ENCODE data around the gene SLC3A2.
"Not testable (repeated sequence)": the region's sequence is repeated elsewhere in the genome, so short reads cannot be mapped to it uniquely, and the experiment has no call there.

Gene SLC3A2

GRCh38 chr11:62880803-62881578 lies at the start of gene SLC3A2:
Gene SLC3A2, plus strand, starts transcription at chr11:62880896. Its CDS starts 128 bp downstream, at chr11:62881024.
- peak within 1 kb of the TSS; percentile 82 for H3K4me3 ChIP-seq (ENCODE audit: low read depth, low read length)
- DNase-seq (ENCODE audit: low read depth) = no peak

DNA sequence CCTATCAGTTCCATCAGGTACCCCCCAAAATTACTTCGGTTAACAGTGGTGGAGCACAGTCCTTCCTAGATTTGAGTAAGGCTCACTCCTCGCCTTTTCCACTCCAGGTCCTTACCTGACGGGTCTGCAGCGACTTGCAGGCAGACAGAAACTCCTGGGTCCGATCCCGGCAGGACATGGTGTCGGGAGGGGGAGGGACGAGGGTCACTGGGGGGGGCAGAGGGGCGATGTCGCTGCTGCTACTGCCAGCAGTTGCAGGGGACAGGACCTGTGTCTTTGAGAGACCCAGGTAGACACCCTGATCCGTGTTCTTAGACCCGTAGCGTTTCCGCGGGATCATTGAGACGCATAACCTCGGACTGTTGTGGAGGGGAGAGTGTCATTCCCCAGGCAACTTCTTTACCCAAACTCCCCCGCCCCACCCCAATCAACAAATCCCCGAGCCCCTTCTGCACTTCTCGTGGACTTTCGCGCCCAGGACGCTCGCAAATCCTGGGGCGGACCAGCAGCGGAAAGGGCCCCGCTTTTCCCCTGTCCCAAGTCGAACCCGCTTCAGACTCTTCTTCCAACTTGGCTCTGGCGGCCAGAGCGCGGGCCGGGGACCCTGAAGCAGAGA lies 49.7 kb upstream of the SLC3A2 start:
- peak overlapping the region; percentile 87 for H3K4me3 ChIP-seq (ENCODE audit: low read depth, low read length)
- DNase-seq (ENCODE audit: low read depth) = no peak

GRCh38 chr11:62831520-62832335 lies 49.0 kb upstream of the SLC3A2 start, which contains the start of gene STX5:
Gene STX5, minus strand, starts transcription at chr11:62832051. Its CDS starts 808 bp downstream, at chr11:62831243.
- H3K4me3 ChIP-seq (ENCODE audit: low read depth, low read length) = peak within 1 kb of the TSS; percentile 87
- DNase-seq (ENCODE audit: low read depth) = peak; percentile 95

- peak within 1 kb of the TSS; percentile 87 for H3K4me3 ChIP-seq (ENCODE audit: low read depth, low read length)
- no peak for DNase-seq (ENCODE audit: low read depth)
Observed at GRCh38 chr11:62832336-62833234, 48.1 kb upstream of the SLC3A2 start, which contains the start of gene TEX54. Gene TEX54, minus strand, starts transcription at chr11:62832841.

DNA sequence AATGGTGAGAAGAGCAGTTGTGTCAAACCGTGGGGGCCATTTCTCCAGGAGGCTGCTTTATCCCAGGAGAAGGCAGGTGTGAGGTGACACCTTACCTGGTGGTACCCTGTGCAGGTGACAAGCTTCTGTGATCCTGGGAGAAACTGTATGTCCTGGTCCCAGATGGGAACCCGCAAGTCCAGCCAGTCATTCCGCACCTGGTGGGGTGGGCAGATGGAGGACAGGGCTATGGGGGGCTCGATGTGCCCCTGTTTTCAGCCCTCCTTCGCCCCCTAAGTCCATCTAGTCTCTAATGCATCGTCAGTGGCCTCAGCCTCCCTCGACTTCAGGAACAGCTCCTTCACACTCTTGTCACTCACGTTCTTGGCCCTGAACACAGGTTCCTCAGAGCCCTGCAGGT lies 45.4 kb upstream of the SLC3A2 start:
- H3K4me3 ChIP-seq (ENCODE audit: low read depth, low read length) = no peak overlapping the region
- DNase-seq (ENCODE audit: low read depth) = no peak

DNA sequence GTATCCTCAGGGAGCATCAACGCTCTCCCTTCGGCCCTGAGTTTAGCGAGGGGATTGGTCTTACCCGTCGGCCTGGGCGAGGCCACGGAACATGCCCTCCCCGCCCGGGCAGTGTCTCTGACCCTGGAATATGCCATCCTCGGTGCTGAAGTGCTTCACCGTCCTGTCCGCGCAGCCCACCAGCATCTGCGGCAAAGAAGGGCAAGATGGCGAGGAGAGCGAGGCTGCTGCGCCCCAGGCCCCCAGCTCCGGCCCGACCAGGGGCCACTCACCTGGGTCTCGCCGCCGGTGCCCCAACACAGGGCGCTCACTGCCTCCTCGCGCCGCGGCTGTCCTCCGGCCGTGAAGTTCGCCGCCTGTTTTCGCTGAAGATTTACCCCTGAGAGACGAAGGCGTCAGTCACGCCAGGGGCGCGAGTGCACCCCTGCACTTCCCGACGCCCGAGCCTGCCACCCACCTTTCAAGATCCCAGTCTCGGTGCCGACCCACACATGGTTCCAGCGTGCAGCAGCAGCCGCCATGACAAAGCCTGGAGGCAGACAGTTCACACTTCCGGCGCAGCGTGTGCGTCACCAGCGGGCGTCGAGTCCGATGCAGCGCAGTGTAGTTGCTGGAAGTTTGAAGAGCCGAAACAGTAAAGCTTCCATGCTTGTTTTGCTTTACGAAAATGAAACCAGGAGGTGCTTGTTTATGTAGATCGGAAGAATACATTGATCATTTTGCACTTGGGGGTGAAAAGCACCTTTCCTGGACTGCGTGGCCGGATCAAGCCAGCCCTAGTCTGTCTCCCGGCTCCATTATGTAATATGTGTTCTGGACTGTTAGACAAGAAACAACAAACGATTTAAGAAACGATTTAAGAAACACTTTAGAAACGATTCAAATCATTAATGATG lies 41.4 kb upstream of the SLC3A2 start, which contains the start of gene WDR74:
WDR74 (minus strand) TSS at position 541 of the 896 bp plus-strand sequence; CDS start at position 521, 20 bp downstream.
- DNase-seq (ENCODE audit: low read depth) = peak; percentile 63
- peak within 1 kb of the TSS; percentile 97 for H3K4me3 ChIP-seq (ENCODE audit: low read depth, low read length)

DNA sequence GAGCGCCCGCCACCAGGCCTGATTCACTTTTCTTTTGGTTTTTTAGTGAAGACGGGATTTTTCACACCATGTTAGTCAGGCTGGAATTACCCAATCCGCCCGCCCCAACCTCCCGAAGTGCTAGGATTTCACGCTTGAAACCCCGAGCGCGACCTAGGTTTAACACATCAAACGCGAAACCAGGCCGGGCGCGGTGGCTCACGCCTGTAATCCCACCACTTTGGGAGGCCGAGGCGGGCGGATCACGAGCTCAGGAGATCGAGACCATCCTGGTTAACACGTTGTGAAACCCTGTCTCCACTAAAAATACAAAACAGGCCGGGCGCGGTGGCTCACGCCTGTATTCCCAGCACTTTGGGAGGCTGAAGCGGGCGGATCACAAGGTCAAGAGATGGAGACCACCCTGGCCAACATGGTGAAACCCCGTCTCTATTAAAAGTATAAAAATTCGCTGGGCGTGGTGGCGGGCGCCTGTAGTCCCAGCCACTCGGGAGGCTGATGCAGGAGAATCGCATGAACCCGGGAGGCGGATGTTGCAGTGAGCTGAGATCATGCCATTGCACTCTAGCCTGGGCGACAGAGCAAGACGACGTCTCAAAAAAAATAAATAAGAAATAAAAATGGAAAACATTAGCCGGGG lies 39.9 kb upstream of the SLC3A2 start:
- peak; percentile 71 for DNase-seq (ENCODE audit: low read depth)
- H3K4me3 ChIP-seq (ENCODE audit: low read depth, low read length) = peak overlapping the region; percentile 97

DNA sequence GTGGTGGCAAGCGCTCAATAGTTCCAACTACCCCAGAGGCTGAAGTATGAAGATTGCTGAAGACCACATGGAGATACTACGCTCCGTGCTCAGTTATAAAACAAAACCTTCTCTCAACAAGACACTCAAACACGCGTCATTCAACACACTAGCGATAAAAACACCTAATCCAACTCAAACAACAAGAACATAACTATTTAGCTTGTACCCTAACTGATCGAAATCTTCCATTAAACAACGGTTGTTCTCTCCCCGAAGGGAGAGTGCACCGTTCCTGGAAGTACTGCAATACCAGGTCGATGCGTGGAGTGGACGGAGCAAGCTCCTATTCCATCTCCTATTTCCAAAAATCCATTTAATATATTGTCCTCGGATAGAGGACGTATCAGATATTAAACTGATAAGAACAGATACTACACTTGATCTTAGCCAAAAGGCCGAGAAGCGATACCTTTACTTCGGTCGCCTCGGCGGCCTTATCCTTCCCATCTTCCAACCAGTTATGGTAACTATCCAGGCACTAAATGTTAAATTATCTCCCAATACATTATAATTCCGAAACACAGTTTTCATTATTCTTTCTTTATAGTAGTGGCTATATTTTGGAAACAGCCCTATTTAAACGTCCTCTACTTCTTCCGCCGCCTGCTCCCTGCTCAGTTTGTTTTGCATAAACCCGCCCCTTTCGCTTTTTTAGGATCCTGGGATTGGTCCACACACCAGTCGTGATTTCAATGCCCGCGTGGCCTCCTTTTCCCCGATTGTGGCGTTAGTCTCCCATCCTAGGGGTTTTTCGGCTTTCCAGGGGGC lies 39.1 kb upstream of the SLC3A2 start:
- H3K4me3 ChIP-seq (ENCODE audit: low read depth, low read length) = peak overlapping the region; percentile 40
- DNase-seq (ENCODE audit: low read depth) = peak; percentile 100

DNA sequence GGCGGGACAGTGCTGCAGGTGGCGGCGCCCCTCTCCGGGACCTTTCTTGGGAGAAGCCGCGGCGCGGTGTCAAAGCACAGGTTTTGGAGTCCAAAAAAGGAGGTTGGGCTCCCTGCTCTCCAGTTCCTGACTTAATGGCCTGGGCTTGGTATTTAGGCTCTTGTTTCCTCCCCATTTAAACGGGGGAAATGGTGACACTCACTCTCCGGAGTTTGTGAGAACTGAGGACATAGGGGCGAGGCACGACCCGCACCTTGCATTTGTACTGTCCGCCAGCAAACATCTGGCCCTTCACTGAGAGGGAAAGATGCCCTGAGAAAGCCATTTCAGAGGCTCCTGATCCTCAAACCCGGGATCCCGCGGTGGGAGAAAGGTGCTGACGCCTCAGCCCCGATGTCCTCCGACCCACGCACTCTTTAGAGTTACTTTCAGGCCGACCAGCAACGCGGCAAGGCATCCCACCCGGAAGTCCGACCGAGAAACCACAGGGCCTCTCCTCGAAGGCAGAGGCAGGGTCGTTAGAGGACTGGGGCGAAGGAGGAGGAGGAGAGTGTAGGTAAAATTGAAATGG lies 38.4 kb upstream of the SLC3A2 start:
- no peak for DNase-seq (ENCODE audit: low read depth)
- peak overlapping the region; percentile 40 for H3K4me3 ChIP-seq (ENCODE audit: low read depth, low read length)

- not testable (repeated sequence) for H3K4me3 ChIP-seq (ENCODE audit: low read depth, low read length)
Observed at GRCh38 chr11:62842891-62843290, 37.8 kb upstream of the SLC3A2 start.

GRCh38 chr11:62843466-62843865 lies 37.2 kb upstream of the SLC3A2 start:
- no peak overlapping the region for H3K4me3 ChIP-seq (ENCODE audit: low read depth, low read length)
- no peak for DNase-seq (ENCODE audit: low read depth)

More at GRCh38 chr11:62842891-62843290, 37.8 kb upstream of the SLC3A2 start:
- DNase-seq (ENCODE audit: low read depth) = not testable (repeated sequence)

GRCh38 chr11:62844154-62844553 lies 36.5 kb upstream of the SLC3A2 start:
- no peak overlapping the region for H3K4me3 ChIP-seq (ENCODE audit: low read depth, low read length)
- no peak for DNase-seq (ENCODE audit: low read depth)

DNA sequence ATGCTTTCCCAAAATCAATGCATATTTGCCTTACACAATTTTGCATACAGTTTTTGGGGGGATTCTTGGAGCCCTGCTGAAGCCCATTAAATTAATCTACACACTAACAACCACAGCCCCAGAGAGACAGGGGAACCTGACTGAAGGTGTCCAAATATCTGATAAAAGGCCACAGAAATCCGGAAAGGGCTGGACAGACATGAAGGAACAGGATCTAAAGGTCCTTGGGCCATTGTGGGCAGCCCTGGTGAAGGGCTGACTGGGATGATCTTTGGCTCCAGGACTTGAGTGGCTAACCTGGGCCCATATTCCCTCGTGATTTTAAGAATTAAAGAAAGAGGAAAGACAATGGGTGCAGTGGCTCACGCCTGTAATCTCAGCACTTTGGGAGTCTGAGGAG lies 34.5 kb upstream of the SLC3A2 start:
- no peak for DNase-seq (ENCODE audit: low read depth)
- no peak overlapping the region for H3K4me3 ChIP-seq (ENCODE audit: low read depth, low read length)

- DNase-seq (ENCODE audit: low read depth) = no peak
- H3K4me3 ChIP-seq (ENCODE audit: low read depth, low read length) = no peak overlapping the region
Observed at GRCh38 chr11:62847767-62848314, 32.9 kb upstream of the SLC3A2 start.

GRCh38 chr11:62850911-62851806 lies 29.5 kb upstream of the SLC3A2 start:
- no peak overlapping the region for H3K4me3 ChIP-seq (ENCODE audit: low read depth, low read length)
- no peak for DNase-seq (ENCODE audit: low read depth)
